ENCODE data around the gene BRSK2. TPM values are rescaled to one million over a fixed set of nuclear protein-coding genes. Genes with fewer than 3 reads are reported as not detected.

BRSK2 gene
- total and polyA plus RNA-seq, 2 of the 4 experiments (the other 2 are of a cell fraction) = 0.18 to 0.62 TPM

- Histone ChIP-seq H2BK20ac (ENCODE audit: low read depth, low read length) (no peak overlapping the region), H2BK15ac (ENCODE audit: low read depth, low read length) (no peak overlapping the region), H2AK9ac (replicated peaks; ENCODE audit: low read depth, low read length, poor library complexity) (peak overlapping the region; percentile 65), H3K27ac (ENCODE audit: insufficient read depth, low read length) (no peak overlapping the region), H4K8ac (ENCODE audit: low read depth in 2 of 2, low read length in 2 of 2) (no peak overlapping the region), H2AK5ac (ENCODE audit: low read depth, low read length) (no peak overlapping the region), H3K9me3 (ENCODE audit: control insufficient read depth, insufficient read depth, low read length) (no peaks in the 10 kb centered on the region), H3K4ac (ENCODE audit: low read depth, low read length) (no peak overlapping the region), H3K23ac (ENCODE audit: low read depth, low read length) (no peak overlapping the region), H2AFZ (replicated peaks; ENCODE audit: low read length, poor library complexity) (no peak overlapping the region), H2BK5ac (ENCODE audit: low read depth, low read length, poor library complexity, severe bottlenecking) (no peak overlapping the region), H3K36me3 (ENCODE audit: control insufficient read depth, insufficient read depth, low read length) (peaks cover 14% of the 10 kb centered on the region; the same call in 1 of the 2 replicates), H3K4me1 (ENCODE audit: control insufficient read depth, insufficient read depth, low read length) (peaks cover 4% of the 10 kb centered on the region; the same call in 1 of the 2 replicates), H3K4me3 (ENCODE audit: insufficient read depth, low read depth, low read length) (no peak overlapping the region), H4K5ac (ENCODE audit: low read depth, low read length) (no peak overlapping the region), H4K91ac (ENCODE audit: insufficient read depth, low read depth, low read length) (no peak overlapping the region), H3K56ac (ENCODE audit: extremely low read depth, insufficient read depth, low read length) (no peak overlapping the region), H3K14ac (replicated peaks; ENCODE audit: low read depth, low read length) (no peak overlapping the region), H4K20me1 (ENCODE audit: insufficient read depth, low read length) (peaks cover 77% of the 10 kb centered on the region), H3K9me1 (ENCODE audit: insufficient read depth, low read length) (peaks cover 3% of the 10 kb centered on the region; the same call in 1 of the 2 replicates), H3K27me3 (ENCODE audit: control insufficient read depth, insufficient read depth, low read length) (no peaks in the 10 kb centered on the region), H3K79me1 (ENCODE audit: low read depth in 1 of 2, low read length in 2 of 2) (peaks cover 9 to 52% of the 10 kb centered on the region in 2 experiments; a peak in 3 of 4 replicates), H3K9ac (ENCODE audit: low read depth, low read length) (no peak overlapping the region), H3K4me2 (ENCODE audit: low read depth, low read length) (no peak overlapping the region), H2BK120ac (ENCODE audit: low read depth, low read length) (no peak overlapping the region), H3K18ac (ENCODE audit: low read depth, low read length) (no peak overlapping the region)
- ChIA-PET CTCF (no interaction called here), POLR2A (ENCODE audit: unreplicated experiment) (no interaction called here)
- no peak for TF ChIP-seq BHLHE40 (IDR thresholded peaks at IDR 0.05; ENCODE audit: low read depth, low read length)
- no peak for TF ChIP-seq SMC3 (IDR thresholded peaks at IDR 0.05; ENCODE audit: low read depth, low read length)
- no peak for TF ChIP-seq POLR2A (IDR thresholded peaks at IDR 0.05; ENCODE audit: low read depth, low read length)
- TF ChIP-seq, protein P1, sequence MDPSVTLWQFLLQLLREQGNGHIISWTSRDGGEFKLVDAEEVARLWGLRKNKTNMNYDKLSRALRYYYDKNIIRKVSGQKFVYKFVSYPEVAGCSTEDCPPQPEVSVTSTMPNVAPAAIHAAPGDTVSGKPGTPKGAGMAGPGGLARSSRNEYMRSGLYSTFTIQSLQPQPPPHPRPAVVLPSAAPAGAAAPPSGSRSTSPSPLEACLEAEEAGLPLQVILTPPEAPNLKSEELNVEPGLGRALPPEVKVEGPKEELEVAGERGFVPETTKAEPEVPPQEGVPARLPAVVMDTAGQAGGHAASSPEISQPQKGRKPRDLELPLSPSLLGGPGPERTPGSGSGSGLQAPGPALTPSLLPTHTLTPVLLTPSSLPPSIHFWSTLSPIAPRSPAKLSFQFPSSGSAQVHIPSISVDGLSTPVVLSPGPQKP (IDR thresholded peaks at IDR 0.05; ENCODE audit: borderline replicate concordance, low read depth, low read length) = no peak
- no peak for TF ChIP-seq MXI1 (IDR thresholded peaks at IDR 0.05; ENCODE audit: borderline replicate concordance, low read depth, low read length)
- TF ChIP-seq RFX5 (IDR thresholded peaks at IDR 0.05; ENCODE audit: low read depth, low read length) = no peak
- TF ChIP-seq MAFK (IDR thresholded peaks at IDR 0.05; ENCODE audit: low read depth, low read length) = no peak
- TF ChIP-seq RAD21 (IDR thresholded peaks at IDR 0.05; ENCODE audit: low read length) = no peak
- TF ChIP-seq, protein P2, sequence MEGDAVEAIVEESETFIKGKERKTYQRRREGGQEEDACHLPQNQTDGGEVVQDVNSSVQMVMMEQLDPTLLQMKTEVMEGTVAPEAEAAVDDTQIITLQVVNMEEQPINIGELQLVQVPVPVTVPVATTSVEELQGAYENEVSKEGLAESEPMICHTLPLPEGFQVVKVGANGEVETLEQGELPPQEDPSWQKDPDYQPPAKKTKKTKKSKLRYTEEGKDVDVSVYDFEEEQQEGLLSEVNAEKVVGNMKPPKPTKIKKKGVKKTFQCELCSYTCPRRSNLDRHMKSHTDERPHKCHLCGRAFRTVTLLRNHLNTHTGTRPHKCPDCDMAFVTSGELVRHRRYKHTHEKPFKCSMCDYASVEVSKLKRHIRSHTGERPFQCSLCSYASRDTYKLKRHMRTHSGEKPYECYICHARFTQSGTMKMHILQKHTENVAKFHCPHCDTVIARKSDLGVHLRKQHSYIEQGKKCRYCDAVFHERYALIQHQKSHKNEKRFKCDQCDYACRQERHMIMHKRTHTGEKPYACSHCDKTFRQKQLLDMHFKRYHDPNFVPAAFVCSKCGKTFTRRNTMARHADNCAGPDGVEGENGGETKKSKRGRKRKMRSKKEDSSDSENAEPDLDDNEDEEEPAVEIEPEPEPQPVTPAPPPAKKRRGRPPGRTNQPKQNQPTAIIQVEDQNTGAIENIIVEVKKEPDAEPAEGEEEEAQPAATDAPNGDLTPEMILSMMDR (conservative IDR thresholded peaks at IDR 0.05; ENCODE audit: low read depth, low read length) = no peak
- TF ChIP-seq RCOR1 (IDR thresholded peaks at IDR 0.05; ENCODE audit: insufficient replicate concordance, low read length) = no peak
- no peak for TF ChIP-seq CHD1 (IDR thresholded peaks at IDR 0.05; ENCODE audit: low read depth, low read length)
- TF ChIP-seq CEBPB (IDR thresholded peaks at IDR 0.05; ENCODE audit: low read depth, low read length) = no peak
- TF ChIP-seq MAZ (IDR thresholded peaks at IDR 0.05; ENCODE audit: borderline replicate concordance, low read depth, low read length) = no peak
- no peak for TF ChIP-seq FOS (IDR thresholded peaks at IDR 0.05; ENCODE audit: low read depth, low read length)
- no peak for TF ChIP-seq NFE2L2 (IDR thresholded peaks at IDR 0.05; ENCODE audit: low read depth, low read length)
- TF ChIP-seq, protein P3, sequence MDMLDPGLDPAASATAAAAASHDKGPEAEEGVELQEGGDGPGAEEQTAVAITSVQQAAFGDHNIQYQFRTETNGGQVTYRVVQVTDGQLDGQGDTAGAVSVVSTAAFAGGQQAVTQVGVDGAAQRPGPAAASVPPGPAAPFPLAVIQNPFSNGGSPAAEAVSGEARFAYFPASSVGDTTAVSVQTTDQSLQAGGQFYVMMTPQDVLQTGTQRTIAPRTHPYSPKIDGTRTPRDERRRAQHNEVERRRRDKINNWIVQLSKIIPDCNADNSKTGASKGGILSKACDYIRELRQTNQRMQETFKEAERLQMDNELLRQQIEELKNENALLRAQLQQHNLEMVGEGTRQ (IDR thresholded peaks at IDR 0.05; ENCODE audit: low read depth, low read length) = no peak
- WGBS, 2 experiments (ENCODE audit: extremely low coverage in 2 of 2, insufficient read length in 1 of 2) = 83% methylated on average over 1 of the region's 6 CpGs; no CpG with 5 or more reads in 1 of the 2 experiments
- intact Hi-C loops (cut with micrococcal nuclease) (no loop called here), dilution Hi-C loops (cut with HindIII; ENCODE audit: low sequenced_read_pairs, unreplicated experiment) (no loop called here), in situ Hi-C loops (cut with MboI; ENCODE audit: low sequenced_read_pairs) (no loop called here)
- ATAC-seq (ENCODE audit: low read depth) (no peak), DNase-seq (no peak)
- no TSS peak for BruUV-seq (replicated peaks)
Measured at GRCh38 chr11:1483445-1483961, 93.8 kb downstream of the BRSK2 start.

Data from IMR-90 (cell line).